IMR-90 (cell line): Measurements from ENCODE around the gene FAM8A1.

ENCODE experiments used
- CTCF ChIP-seq: conservative IDR thresholded peaks from 2 replicates; pipeline ENCODE4 v1.5.1; 2012; ENCODE audit warnings: mild to moderate bottlenecking, low read depth, low read length, improper control_type of control experiment
- FOS ChIP-seq: fragments of 150-350 bp; IDR thresholded peaks from 2 replicates; pipeline ENCODE4 v1.6.1; 2016; ENCODE audit warnings: low read depth, low read length
- MAFK ChIP-seq: IDR thresholded peaks from 2 replicates; pipeline ENCODE4 v1.6.1; 2012; ENCODE audit warnings: low read depth, low read length, improper control_type of control experiment
- MAZ ChIP-seq: IDR thresholded peaks from 2 replicates; pipeline ENCODE4 v1.6.1; 2012; ENCODE audit warnings: low read depth, mild to moderate bottlenecking, low read length, improper control_type of control experiment, moderate library complexity, borderline replicate concordance
- MXI1 ChIP-seq: IDR thresholded peaks from 2 replicates; pipeline ENCODE4 v1.6.1; 2012; ENCODE audit warnings: low read depth, mild to moderate bottlenecking, low read length, moderate library complexity, borderline replicate concordance
- NFE2L2 ChIP-seq: fragments of 150-350 bp; IDR thresholded peaks from 2 replicates; pipeline ENCODE4 v1.6.1; 2016; ENCODE audit warnings: low read depth, mild to moderate bottlenecking, low read length
- POLR2A ChIP-seq: IDR thresholded peaks from 2 replicates; pipeline ENCODE4 v1.6.1; 2012; ENCODE audit warnings: mild to moderate bottlenecking, low read depth, low read length
- RCOR1 ChIP-seq: IDR thresholded peaks from 2 replicates; pipeline ENCODE4 v1.6.1; 2012; ENCODE audit warnings: mild to moderate bottlenecking, low read length, improper control_type of control experiment; ENCODE audit not compliant: insufficient replicate concordance

GRCh38 chr6:17588011-17588410, 12.1 kb upstream of the FAM8A1 start:
- TF ChIP-seq POLR2A (no peak), CTCF (no peak), MAZ (no peak), FOS (no peak), RCOR1 (no peak), MXI1 (no peak), NFE2L2 (no peak), MAFK (no peak)
